Measurements from ENCODE around the gene TIE1.

GRCh38 chr1:43317817-43318471 is 17.2 kb downstream of the TIE1 start:
- no peak for TF ChIP-seq EZH2 (IDR thresholded peaks at IDR 0.05; ENCODE audit: low read length, missing control alignments)
- no peak for TF ChIP-seq CTCF (conservative IDR thresholded peaks at IDR 0.05 in 1 of 2, IDR thresholded peaks at IDR 0.05 in 1 of 2; ENCODE audit: low read depth in 1 of 2, low read length in 2 of 2)
